ENCODE measurements around the gene CD164. TPM values are rescaled to one million over a fixed set of nuclear protein-coding genes. Genes with fewer than 3 reads are reported as not detected.

CD164 gene
- total and polyA plus RNA-seq, 2 donors (not counting 3 experiments of a cell fraction or from before 2014, with no cell fraction given), result 116 to 172 TPM

DNA sequence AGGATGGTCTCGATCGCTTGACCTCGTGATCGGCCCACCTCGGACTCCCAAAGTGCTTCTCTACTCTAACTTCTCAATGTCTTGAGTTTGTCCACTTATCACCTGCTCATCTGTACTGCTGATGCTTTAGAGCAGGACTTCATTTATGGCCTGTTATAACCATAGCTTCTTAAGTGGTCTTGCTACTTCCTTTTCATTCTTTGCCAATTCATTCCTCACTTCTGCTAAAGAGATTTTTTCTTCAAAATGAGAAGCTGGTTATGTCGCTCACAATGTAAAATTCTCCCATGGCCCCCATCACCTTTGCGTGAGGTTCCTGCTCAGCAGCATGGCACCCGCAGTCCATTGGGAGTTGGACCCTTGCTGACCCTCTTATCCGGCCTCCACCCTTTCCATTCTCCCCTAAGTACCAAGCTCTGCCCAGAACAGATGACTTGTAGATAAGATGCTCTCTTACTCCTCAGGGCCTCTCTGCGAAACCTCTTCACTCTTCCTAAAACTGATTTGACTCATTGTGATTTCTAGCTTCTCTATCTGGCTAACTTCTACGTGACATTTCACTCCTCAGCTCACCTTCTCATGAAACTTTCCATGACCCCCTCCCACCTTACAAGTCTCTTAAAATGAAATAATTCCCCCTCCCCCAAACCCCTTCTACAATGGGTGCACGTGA lies 13.9 kb upstream of the CD164 start:
- no TSS peak for BruUV-seq (replicated peaks)
- POLR2A ChIA-PET, result no interaction called here

DNA sequence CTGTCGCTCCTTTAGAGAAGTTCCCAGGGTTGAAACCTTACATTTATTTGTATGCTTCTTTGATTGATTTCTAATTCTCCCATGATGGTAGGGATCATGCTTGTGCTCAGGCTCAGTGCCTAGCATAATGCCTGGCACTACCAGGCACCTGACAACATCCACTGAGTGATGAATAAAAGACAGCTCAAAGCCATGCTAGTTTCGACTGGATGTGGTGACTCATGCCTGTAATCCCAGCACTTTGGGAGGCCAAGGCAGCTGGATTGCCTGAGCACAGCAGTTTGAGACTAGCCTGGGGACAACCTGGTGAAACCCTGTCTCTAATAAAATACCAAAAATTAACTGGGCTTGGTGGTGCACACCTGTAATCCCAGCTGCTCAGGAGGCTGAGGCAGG lies 11.6 kb upstream of the CD164 start:
- intact Hi-C loops (cut with micrococcal nuclease), result no loop called here
- Histone ChIP-seq H3K9me3 (replicated peaks; ENCODE audit: control insufficient read depth, insufficient read depth, low read length) (no peaks in the 10 kb centered on the region), H3K4me1 (ENCODE audit: control insufficient read depth, extremely low read depth, insufficient read depth, low read length) (no peaks in the 10 kb centered on the region), H4K20me1 (replicated peaks; ENCODE audit: control insufficient read depth, extremely low read depth, insufficient read depth, low read length) (no peaks in the 10 kb centered on the region), H3K27me3 (ENCODE audit: control insufficient read depth in 2 of 2, insufficient read depth in 2 of 2, low read length in 2 of 2) (peaks cover 0 to 5% of the 10 kb centered on the region in 2 experiments), H3K36me3 (ENCODE audit: control insufficient read depth in 2 of 2, extremely low read depth in 1 of 2, insufficient read depth in 2 of 2, low read length in 2 of 2) (no peaks in the 10 kb centered on the region), H3K9me1 (replicated peaks; ENCODE audit: control insufficient read depth, extremely low read depth, insufficient read depth, low read length) (no peaks in the 10 kb centered on the region), H3K4me2 (ENCODE audit: insufficient read depth, low read length) (no peak overlapping the region), H3K27ac (ENCODE audit: insufficient read depth, low read depth, low read length) (no peak overlapping the region), H3K9ac (replicated peaks; ENCODE audit: extremely low read depth, insufficient read depth, low read length) (no peak overlapping the region), H2AFZ (ENCODE audit: low read depth, low read length) (no peak overlapping the region), H3K4me3 (replicated peaks in 1 of 3; ENCODE audit: insufficient read depth in 1 of 3, low read depth in 1 of 3, low read length in 3 of 3) (no peak overlapping the region), H3K79me2 (ENCODE audit: control insufficient read depth, insufficient read depth, low read length) (no peaks in the 10 kb centered on the region)
- FAIRE-seq (no peak), DNase-seq (ENCODE audit: low read depth, low spot score) (no peak)
- no TSS peak for BruUV-seq (replicated peaks)
- POLR2A ChIA-PET, result no interaction called here
- dilution Hi-C loops (cut with MboI; ENCODE audit: extremely low pct_ligation_motif_present, low sequenced_read_pairs), result no loop called here
- no peak for TF ChIP-seq EZH2 (IDR thresholded peaks at IDR 0.05; ENCODE audit: borderline replicate concordance, low read depth, low read length, severe bottlenecking)
- TF ChIP-seq GATA2 (IDR thresholded peaks at IDR 0.05; ENCODE audit: insufficient read depth, insufficient read length, low read depth, low read length), result no peak
- CTCF ChIA-PET, result interaction anchor here (1.1 to 2.2 kb wide), 4 partner anchors 9 to 206 kb away, joined by 3 to 24 read pairs (median 4); partner anchors contain the start of gene SMPD2

More for the DNA sequence above, 13.9 kb upstream of the CD164 start:
- Histone ChIP-seq H3K27me3 (ENCODE audit: control insufficient read depth in 2 of 2, insufficient read depth in 2 of 2, low read length in 2 of 2) (peaks cover 0 to 4% of the 10 kb centered on the region in 2 experiments), H4K20me1 (replicated peaks; ENCODE audit: control insufficient read depth, extremely low read depth, insufficient read depth, low read length) (no peaks in the 10 kb centered on the region), H3K27ac (ENCODE audit: insufficient read depth, low read depth, low read length) (no peak overlapping the region), H3K9me3 (replicated peaks; ENCODE audit: control insufficient read depth, insufficient read depth, low read length) (no peaks in the 10 kb centered on the region), H3K79me2 (ENCODE audit: control insufficient read depth, insufficient read depth, low read length) (no peaks in the 10 kb centered on the region), H3K4me3 (replicated peaks in 1 of 3; ENCODE audit: insufficient read depth in 1 of 3, low read depth in 1 of 3, low read length in 3 of 3) (no peak overlapping the region), H2AFZ (ENCODE audit: low read depth, low read length) (no peak overlapping the region), H3K4me2 (ENCODE audit: insufficient read depth, low read length) (no peak overlapping the region), H3K36me3 (ENCODE audit: control insufficient read depth in 2 of 2, extremely low read depth in 1 of 2, insufficient read depth in 2 of 2, low read length in 2 of 2) (no peaks in the 10 kb centered on the region), H3K9me1 (replicated peaks; ENCODE audit: control insufficient read depth, extremely low read depth, insufficient read depth, low read length) (no peaks in the 10 kb centered on the region), H3K4me1 (ENCODE audit: control insufficient read depth, extremely low read depth, insufficient read depth, low read length) (no peaks in the 10 kb centered on the region), H3K9ac (replicated peaks; ENCODE audit: extremely low read depth, insufficient read depth, low read length) (no peak overlapping the region)
- dilution Hi-C loops (cut with MboI; ENCODE audit: extremely low pct_ligation_motif_present, low sequenced_read_pairs), result no loop called here
- DNase-seq (ENCODE audit: low read depth, low spot score) (no peak), FAIRE-seq (no peak)
- CTCF ChIA-PET, result interaction anchor here (0.6 to 3.1 kb wide), 3 partner anchors 12 to 320 kb away, joined by 3 to 41 read pairs (median 6); no protein-coding TSS in a partner anchor
- intact Hi-C loops (cut with micrococcal nuclease), result no loop called here
- TF ChIP-seq POLR2AphosphoS5 (IDR thresholded peaks at IDR 0.05; ENCODE audit: insufficient read depth, low read depth, low read length) (no peak), JUN (IDR thresholded peaks at IDR 0.05; ENCODE audit: borderline replicate concordance, insufficient read depth, insufficient read length, low read depth) (no peak), POLR2A (IDR thresholded peaks at IDR 0.05; ENCODE audit: low read depth, low read length) (no peak), GATA2 (IDR thresholded peaks at IDR 0.05; ENCODE audit: insufficient read depth, insufficient read length, low read depth, low read length) (no peak)

Measured in endothelial cell of umbilical vein (primary cell).